ENCODE results near the gene KIF25.

DNA sequence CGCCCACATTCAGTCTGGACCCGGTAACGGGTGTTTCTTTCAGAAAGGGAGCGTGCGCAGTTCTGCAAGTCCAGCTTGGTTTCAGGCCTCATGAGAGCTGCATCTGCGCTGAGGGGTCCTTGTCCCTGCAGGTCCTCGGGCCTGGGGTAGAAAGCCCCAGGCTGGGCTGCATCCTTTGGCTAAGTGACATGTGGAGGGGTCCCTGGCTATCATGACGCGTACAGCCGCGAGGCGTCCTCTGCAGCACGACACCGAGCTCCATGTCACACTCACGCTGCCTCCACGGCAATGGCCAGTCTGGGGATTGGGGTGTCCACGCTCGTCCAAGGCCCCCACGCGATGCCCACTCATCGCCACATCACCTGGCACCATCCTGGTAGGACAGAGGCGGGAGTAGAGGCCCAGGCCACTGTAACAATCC, 1.7 kb upstream of the KIF25 start:
- TF ChIP-seq, protein P1, sequence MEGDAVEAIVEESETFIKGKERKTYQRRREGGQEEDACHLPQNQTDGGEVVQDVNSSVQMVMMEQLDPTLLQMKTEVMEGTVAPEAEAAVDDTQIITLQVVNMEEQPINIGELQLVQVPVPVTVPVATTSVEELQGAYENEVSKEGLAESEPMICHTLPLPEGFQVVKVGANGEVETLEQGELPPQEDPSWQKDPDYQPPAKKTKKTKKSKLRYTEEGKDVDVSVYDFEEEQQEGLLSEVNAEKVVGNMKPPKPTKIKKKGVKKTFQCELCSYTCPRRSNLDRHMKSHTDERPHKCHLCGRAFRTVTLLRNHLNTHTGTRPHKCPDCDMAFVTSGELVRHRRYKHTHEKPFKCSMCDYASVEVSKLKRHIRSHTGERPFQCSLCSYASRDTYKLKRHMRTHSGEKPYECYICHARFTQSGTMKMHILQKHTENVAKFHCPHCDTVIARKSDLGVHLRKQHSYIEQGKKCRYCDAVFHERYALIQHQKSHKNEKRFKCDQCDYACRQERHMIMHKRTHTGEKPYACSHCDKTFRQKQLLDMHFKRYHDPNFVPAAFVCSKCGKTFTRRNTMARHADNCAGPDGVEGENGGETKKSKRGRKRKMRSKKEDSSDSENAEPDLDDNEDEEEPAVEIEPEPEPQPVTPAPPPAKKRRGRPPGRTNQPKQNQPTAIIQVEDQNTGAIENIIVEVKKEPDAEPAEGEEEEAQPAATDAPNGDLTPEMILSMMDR (conservative IDR thresholded peaks at IDR 0.05 in 1 of 2, IDR thresholded peaks at IDR 0.05 in 1 of 2; ENCODE audit: extremely low read depth in 1 of 2, insufficient read depth in 1 of 2, low read depth in 1 of 2, low read length in 2 of 2), result no peak
- TF ChIP-seq EZH2 (IDR thresholded peaks at IDR 0.05; ENCODE audit: borderline replicate concordance, low read length), result no peak

All from mammary epithelial cell (primary cell).